ENCODE measurements around the gene SERPINC1. TPM values are rescaled to one million over a fixed set of nuclear protein-coding genes. Genes with fewer than 3 reads are reported as not detected.

The SERPINC1 gene
- total RNA-seq, 2 experiments from 2014 or later: not detected

- Mint-ChIP-seq H3K4me3 (no peak overlapping the region), H3K27ac (no peak overlapping the region), H3K36me3 (ENCODE audit: low read depth) (peaks cover 4% of the 10 kb centered on the region), H3K4me1 (ENCODE audit: low read depth) (peaks cover 12% of the 10 kb centered on the region), H3K27me3 (no peaks in the 10 kb centered on the region), H3K9me3 (no peaks in the 10 kb centered on the region)
- no peak for ATAC-seq
- no peak for DNase-seq
- ChIA-PET CTCF (no interaction called here), POLR2A (no interaction called here)
- intact Hi-C loops (cut with micrococcal nuclease): no loop called here
- TF ChIP-seq CTCF (IDR thresholded peaks at IDR 0.05): no peak
Measured at GRCh38 chr1:173900427-173900826, 16.7 kb downstream of the SERPINC1 start.

- Mint-ChIP-seq H3K9me3 (no peaks in the 10 kb centered on the region), H3K36me3 (ENCODE audit: low read depth) (peaks cover 9% of the 10 kb centered on the region)
- CTCF ChIA-PET: no interaction called here
Measured at GRCh38 chr1:173894189-173894588, 22.9 kb downstream of the SERPINC1 start.

GRCh38 chr1:173893611-173894010, 23.5 kb downstream of the SERPINC1 start:
- DNase-seq (no peak), ATAC-seq (no peak)
- Mint-ChIP-seq H3K36me3 (ENCODE audit: low read depth) (peaks cover 9% of the 10 kb centered on the region), H3K27ac (no peak overlapping the region), H3K4me3 (no peak overlapping the region), H3K9me3 (no peaks in the 10 kb centered on the region), H3K27me3 (no peaks in the 10 kb centered on the region), H3K4me1 (ENCODE audit: low read depth) (no peaks in the 10 kb centered on the region)
- intact Hi-C loops (cut with micrococcal nuclease): no loop called here
- TF ChIP-seq CTCF (IDR thresholded peaks at IDR 0.05): no peak
- ChIA-PET POLR2A (no interaction called here), CTCF (no interaction called here)

More at GRCh38 chr1:173894189-173894588, 22.9 kb downstream of the SERPINC1 start:
- Mint-ChIP-seq H3K4me1 (ENCODE audit: low read depth) (no peaks in the 10 kb centered on the region), H3K27me3 (no peaks in the 10 kb centered on the region), H3K4me3 (no peak overlapping the region), H3K27ac (no peak overlapping the region)
- no peak for TF ChIP-seq CTCF (IDR thresholded peaks at IDR 0.05)
- no peak for DNase-seq
- POLR2A ChIA-PET: no interaction called here
- no peak for ATAC-seq
- intact Hi-C loops (cut with micrococcal nuclease): no loop called here

- no peaks in the 10 kb centered on the region for H3K9me3 Mint-ChIP-seq
- ChIA-PET CTCF (no interaction called here), POLR2A (no interaction called here)
- H3K4me3 Mint-ChIP-seq: no peak overlapping the region
- H3K4me1 Mint-ChIP-seq (ENCODE audit: low read depth): peaks cover 23% of the 10 kb centered on the region
- DNase-seq (no peak), ATAC-seq (no peak)
- TF ChIP-seq CTCF (IDR thresholded peaks at IDR 0.05): no peak
- no peak overlapping the region for H3K27ac Mint-ChIP-seq
- intact Hi-C loops (cut with micrococcal nuclease): no loop called here
- H3K36me3 Mint-ChIP-seq (ENCODE audit: low read depth): peaks cover 30% of the 10 kb centered on the region
- H3K27me3 Mint-ChIP-seq: no peaks in the 10 kb centered on the region
Measured at GRCh38 chr1:173889885-173890284, 27.2 kb downstream of the SERPINC1 start.

GRCh38 chr1:173888749-173889148, 28.4 kb downstream of the SERPINC1 start:
- no peak for TF ChIP-seq CTCF (IDR thresholded peaks at IDR 0.05)
- H3K36me3 Mint-ChIP-seq (ENCODE audit: low read depth): peaks cover 30% of the 10 kb centered on the region
- DNase-seq (no peak), ATAC-seq (no peak)
- CTCF ChIA-PET: no interaction called here
- H3K4me3 Mint-ChIP-seq: no peak overlapping the region
- no peak overlapping the region for H3K27ac Mint-ChIP-seq
- POLR2A ChIA-PET: interaction anchor here (0.8 kb wide), 1 partner anchor 21 kb away, joined by 3 read pairs; the partner anchor contains the start of gene ZBTB37
- no peaks in the 10 kb centered on the region for H3K9me3 Mint-ChIP-seq
- no peaks in the 10 kb centered on the region for H3K27me3 Mint-ChIP-seq
- intact Hi-C loops (cut with micrococcal nuclease): no loop called here
- H3K4me1 Mint-ChIP-seq (ENCODE audit: low read depth): peaks cover 23% of the 10 kb centered on the region
